Fibroblast of gingiva (primary cell): Measurements from ENCODE around the gene ALKBH3.

Experiments used
- DNase-seq: peaks from one replicate; pipeline ENCODE4 v3.0.0-alpha.2; 2011; ENCODE audit warnings: low read depth

Gene ALKBH3

DNA sequence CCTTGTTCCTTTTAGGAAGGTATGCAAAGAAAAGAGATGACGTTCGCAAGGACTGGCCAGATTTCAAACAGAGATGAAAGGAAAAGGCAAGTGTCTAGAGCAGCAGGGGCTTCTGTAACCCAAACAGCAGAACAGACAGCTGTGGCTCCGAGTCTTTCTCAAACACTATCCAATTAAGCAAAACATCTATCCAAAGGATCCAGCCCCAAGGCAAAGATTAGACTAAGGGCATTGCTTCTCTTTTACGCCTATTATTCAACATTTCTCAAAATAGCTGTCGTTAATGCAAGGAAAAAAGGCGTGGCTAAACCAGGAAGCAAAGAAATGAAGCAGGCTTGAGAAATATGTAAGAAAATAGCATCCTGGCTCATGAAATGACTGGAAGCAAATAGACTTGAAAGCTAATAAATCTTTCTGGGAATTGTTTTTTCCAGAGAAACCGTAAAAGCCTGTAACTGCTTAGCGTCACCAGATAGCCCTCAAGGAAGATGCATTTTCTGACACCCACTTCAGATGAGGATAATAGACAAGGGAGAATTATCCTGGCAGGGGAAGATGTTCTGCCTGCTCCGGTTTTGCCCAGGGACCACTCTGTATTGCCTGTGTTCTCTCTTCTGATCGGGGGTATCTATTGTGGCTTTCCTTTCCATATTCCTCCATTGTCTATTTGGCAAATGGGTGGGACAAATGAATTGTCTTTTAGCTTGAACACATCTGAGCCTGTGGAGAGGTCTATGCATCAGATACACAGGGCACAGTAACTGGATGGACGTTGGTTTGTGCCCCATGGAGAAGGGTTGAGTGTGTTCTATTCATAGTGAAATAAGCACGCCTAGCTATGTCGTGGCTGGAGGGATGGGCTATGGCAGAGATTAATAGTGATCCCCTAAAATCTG is 82.0 kb downstream of the ALKBH3 start:
- DNase-seq, result no peak

DNA sequence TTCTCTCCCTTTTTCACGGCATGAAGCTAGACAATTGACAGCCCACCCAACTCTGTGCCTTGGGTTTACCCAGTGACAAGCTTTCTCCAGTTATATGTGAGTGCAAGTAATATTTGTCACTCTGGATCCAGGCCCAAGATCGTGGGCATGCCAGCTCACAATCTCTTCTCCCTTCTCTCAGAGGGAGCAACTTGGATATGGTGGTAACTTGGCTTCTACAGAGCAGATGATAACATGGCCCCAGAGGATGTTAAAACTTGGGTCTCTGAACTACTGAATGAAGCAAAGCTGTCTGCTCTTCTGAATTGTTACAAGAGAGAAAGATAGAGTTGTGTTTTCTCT is 82.6 kb downstream of the ALKBH3 start:
- DNase-seq, result no peak

DNA sequence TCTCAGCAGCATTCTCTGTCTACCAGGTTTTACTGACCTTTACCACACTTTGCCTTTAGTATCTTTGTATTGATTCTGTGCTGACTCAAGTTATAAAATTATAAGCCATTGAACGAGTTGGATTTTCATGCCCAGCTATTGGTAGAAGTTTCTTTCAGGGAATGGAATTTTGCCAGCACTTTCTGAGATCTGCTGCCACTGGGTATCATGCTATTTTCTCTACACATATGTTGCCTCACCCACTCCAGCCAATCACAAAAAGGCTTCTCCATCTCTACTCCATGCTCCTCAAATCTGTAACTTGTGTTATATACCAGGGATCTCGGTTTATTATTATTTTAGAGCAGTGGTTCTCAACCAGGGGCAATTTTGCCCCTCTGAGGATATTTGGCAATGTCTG is 87.0 kb downstream of the ALKBH3 start:
- DNase-seq, result no peak

DNA sequence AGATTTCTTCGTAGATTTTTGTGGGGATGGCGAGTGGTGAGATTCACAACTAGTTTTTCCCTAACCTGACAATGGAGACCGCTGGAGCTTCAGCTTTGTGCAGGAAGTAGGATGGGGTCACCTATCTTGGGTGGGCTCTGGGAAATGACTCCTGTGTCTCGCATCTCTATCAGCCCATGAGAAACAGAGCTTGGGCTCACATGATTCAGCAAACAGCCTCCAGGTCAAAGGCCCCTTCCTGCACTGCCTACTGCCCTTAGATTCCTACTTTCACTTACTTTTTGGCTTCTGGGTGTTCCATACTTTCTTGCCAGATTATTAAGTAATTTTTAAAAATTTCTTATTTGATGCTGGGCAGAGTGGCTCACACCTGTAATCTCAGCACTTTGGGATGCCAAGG is 88.1 kb downstream of the ALKBH3 start:
- no peak for DNase-seq

DNA sequence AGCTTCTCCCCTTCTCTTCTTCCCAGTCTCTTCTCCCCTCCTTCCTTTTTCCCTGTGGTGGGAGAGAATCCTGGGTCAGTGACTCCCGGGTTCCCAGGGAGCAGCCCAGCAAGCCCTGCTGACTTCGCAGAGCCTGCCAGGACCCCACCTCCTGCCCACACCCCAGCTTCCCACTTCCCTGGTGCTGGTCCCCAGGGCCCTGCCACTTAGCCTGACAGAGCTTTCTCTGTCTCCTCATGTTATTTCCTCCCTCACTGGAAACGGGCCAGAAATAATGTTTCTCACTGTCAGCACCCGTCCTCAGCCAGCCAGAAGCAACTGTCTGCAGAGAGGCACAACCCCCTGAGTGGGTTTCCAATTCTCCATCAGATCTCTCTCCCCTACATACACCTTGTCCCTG is 88.9 kb downstream of the ALKBH3 start:
- DNase-seq, result no peak
